K562 (cell line): Measurements from ENCODE around the gene STXBP6. TPM values are rescaled to one million over a fixed set of nuclear protein-coding genes. Genes with fewer than 3 reads are reported as not detected.

Experiments used
- SMAD2 ChIP-seq: fragments of 150-350 bp; IDR thresholded peaks from 2 replicates; pipeline ENCODE4 v1.6.1; 2014; ENCODE audit warnings: low read depth, mild to moderate bottlenecking, low read length
- polyA plus RNA-seq, 8 experiments: library from polyadenylated mRNA; depleted of rRNA in 4 of 8; stranded (reverse) in 5 of 8; unstranded in 3 of 8; fragments of >200 nt; fragmentation: Nextera tagmentation in 2 of 8; fragmentation: Illumina TruSeq in 1 of 8; extraction: Ambion mirVana in 2 of 8; extraction: Trizol in 1 of 8; gene quantifications; 2 replicates each; pipeline versions ENCODE4 v1.2.1 to v1.2.3, GENCODE V29; 2011 to 2014; ENCODE audit warnings: inconsistent platforms in 1 of 8, missing spikeins in 1 of 8
- total RNA-seq, 7 experiments: library from RNA; depleted of rRNA in 6 of 7; stranded (reverse); fragments of >200 nt in 6 of 7; fragmentation: Illumina TruSeq in 2 of 7; extraction: Trizol in 2 of 7; gene quantifications; 2 replicates each; pipeline versions ENCODE4 v1.2.1 to v1.2.3, GENCODE V29; 2011 to 2021; ENCODE audit warnings: low replicate concordance in 1 of 7
- TF ChIP-seq, protein P1 (sequence below): sonication (generic); formaldehyde crosslinking; IDR thresholded peaks from 2 replicates; pipeline ENCODE4 v1.8.0; 2022; ENCODE audit warnings: mild to moderate bottlenecking, missing genetic modification reagents
- TF ChIP-seq, protein P2 (sequence below): IDR thresholded peaks from 2 replicates; pipeline ENCODE4 v1.6.1; 2011; ENCODE audit warnings: borderline replicate concordance, low read depth, mild to moderate bottlenecking, moderate library complexity, low read length; ENCODE audit not compliant: insufficient read depth, poor library complexity, severe bottlenecking

The STXBP6 gene
- total and polyA plus RNA-seq, 9 of the 15 experiments (the other 6 are each of a cell fraction or from before 2014, with no cell fraction given) = 0.27 to 0.89 (median 0.59) TPM

DNA sequence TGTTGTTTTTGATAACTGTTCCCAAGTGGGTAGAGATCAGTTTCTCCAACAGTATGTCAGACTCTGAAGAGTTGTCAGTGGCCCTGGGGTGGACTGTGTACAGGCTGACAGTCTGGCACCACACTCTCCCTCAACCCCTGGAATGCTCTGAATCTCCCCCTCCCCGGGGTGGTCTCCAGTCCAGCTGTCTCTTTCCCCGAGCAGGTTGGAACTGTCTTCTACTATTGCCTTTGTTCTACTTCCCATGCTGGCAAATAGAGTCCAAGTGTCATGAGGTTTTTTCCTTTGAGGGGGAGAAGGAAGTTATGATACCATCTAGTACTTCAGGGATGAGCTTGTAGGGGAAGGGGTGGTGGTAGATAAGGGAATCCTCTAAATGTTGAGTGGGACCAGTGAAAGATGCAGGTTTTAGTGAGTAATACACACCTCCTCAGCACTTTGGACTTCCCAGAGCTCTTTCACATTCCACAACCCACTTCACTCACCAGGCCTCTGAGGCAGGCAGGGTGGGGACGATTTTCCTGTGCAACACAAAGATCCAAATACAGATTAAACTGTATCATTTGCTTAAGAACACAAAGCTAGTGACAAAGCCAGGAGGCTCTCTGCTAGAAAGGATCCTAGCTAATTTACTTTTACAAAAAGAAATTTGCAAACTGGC, 245.3 kb downstream of the STXBP6 start (continued):
- TF ChIP-seq, protein P1, sequence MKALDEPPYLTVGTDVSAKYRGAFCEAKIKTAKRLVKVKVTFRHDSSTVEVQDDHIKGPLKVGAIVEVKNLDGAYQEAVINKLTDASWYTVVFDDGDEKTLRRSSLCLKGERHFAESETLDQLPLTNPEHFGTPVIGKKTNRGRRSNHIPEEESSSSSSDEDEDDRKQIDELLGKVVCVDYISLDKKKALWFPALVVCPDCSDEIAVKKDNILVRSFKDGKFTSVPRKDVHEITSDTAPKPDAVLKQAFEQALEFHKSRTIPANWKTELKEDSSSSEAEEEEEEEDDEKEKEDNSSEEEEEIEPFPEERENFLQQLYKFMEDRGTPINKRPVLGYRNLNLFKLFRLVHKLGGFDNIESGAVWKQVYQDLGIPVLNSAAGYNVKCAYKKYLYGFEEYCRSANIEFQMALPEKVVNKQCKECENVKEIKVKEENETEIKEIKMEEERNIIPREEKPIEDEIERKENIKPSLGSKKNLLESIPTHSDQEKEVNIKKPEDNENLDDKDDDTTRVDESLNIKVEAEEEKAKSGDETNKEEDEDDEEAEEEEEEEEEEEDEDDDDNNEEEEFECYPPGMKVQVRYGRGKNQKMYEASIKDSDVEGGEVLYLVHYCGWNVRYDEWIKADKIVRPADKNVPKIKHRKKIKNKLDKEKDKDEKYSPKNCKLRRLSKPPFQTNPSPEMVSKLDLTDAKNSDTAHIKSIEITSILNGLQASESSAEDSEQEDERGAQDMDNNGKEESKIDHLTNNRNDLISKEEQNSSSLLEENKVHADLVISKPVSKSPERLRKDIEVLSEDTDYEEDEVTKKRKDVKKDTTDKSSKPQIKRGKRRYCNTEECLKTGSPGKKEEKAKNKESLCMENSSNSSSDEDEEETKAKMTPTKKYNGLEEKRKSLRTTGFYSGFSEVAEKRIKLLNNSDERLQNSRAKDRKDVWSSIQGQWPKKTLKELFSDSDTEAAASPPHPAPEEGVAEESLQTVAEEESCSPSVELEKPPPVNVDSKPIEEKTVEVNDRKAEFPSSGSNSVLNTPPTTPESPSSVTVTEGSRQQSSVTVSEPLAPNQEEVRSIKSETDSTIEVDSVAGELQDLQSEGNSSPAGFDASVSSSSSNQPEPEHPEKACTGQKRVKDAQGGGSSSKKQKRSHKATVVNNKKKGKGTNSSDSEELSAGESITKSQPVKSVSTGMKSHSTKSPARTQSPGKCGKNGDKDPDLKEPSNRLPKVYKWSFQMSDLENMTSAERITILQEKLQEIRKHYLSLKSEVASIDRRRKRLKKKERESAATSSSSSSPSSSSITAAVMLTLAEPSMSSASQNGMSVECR (CRISPR knock-in tag) = no peak
- no peak for TF ChIP-seq SMAD2
- TF ChIP-seq, protein P2, sequence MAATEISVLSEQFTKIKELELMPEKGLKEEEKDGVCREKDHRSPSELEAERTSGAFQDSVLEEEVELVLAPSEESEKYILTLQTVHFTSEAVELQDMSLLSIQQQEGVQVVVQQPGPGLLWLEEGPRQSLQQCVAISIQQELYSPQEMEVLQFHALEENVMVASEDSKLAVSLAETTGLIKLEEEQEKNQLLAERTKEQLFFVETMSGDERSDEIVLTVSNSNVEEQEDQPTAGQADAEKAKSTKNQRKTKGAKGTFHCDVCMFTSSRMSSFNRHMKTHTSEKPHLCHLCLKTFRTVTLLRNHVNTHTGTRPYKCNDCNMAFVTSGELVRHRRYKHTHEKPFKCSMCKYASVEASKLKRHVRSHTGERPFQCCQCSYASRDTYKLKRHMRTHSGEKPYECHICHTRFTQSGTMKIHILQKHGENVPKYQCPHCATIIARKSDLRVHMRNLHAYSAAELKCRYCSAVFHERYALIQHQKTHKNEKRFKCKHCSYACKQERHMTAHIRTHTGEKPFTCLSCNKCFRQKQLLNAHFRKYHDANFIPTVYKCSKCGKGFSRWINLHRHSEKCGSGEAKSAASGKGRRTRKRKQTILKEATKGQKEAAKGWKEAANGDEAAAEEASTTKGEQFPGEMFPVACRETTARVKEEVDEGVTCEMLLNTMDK = no peak
